Measurements from ENCODE around the gene FARS2.

GRCh38 chr6:5665667-5666066 lies 404.4 kb downstream of the FARS2 start:
- TF ChIP-seq, protein P1, sequence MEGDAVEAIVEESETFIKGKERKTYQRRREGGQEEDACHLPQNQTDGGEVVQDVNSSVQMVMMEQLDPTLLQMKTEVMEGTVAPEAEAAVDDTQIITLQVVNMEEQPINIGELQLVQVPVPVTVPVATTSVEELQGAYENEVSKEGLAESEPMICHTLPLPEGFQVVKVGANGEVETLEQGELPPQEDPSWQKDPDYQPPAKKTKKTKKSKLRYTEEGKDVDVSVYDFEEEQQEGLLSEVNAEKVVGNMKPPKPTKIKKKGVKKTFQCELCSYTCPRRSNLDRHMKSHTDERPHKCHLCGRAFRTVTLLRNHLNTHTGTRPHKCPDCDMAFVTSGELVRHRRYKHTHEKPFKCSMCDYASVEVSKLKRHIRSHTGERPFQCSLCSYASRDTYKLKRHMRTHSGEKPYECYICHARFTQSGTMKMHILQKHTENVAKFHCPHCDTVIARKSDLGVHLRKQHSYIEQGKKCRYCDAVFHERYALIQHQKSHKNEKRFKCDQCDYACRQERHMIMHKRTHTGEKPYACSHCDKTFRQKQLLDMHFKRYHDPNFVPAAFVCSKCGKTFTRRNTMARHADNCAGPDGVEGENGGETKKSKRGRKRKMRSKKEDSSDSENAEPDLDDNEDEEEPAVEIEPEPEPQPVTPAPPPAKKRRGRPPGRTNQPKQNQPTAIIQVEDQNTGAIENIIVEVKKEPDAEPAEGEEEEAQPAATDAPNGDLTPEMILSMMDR (IDR thresholded peaks at IDR 0.05 in 8 of 11, conservative IDR thresholded peaks at IDR 0.05 in 3 of 11), result no peak
- no peak for TF ChIP-seq POLR2AphosphoS5 (IDR thresholded peaks at IDR 0.05)
- TF ChIP-seq POLR2A (IDR thresholded peaks at IDR 0.05), result no peak

Data from spleen (tissue), 7 donors.